Stimulated activated CD4-positive, alpha-beta T cell treated with anti-CD3 and anti-CD28 coated beads, Interleukin-15, amount 100 ng/mL, for 24 hours (primary cell): ENCODE data around the gene PCDHB5.
"Not testable (repeated sequence)": the region's sequence is repeated elsewhere in the genome, so short reads cannot be mapped to it uniquely, and the experiment has no call there.

Experiments
- DNase-seq: peaks from one replicate; pipeline ENCODE4 v3.0.0-alpha.2; 2020

Gene PCDHB5

GRCh38 chr5:141155540-141156374 is 20.8 kb downstream of the PCDHB5 start:
- DNase-seq: no peak

DNA sequence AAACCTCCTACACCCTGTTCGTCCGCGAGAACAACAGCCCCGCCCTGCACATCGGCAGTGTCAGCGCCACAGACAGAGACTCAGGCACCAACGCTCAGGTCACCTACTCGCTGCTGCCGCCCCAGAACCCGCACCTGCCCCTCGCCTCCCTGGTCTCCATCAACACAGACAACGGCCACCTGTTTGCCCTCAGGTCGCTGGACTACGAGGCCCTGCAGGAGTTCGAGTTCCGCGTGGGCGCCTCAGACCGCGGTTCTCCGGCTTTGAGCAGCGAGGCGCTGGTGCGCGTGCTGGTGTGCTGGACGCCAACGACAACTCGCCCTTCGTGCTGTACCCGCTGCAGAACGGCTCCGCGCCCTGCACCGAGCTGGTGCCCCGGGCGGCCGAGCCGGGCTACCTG is 22.4 kb downstream of the PCDHB5 start:
- not testable (repeated sequence) for DNase-seq

DNA sequence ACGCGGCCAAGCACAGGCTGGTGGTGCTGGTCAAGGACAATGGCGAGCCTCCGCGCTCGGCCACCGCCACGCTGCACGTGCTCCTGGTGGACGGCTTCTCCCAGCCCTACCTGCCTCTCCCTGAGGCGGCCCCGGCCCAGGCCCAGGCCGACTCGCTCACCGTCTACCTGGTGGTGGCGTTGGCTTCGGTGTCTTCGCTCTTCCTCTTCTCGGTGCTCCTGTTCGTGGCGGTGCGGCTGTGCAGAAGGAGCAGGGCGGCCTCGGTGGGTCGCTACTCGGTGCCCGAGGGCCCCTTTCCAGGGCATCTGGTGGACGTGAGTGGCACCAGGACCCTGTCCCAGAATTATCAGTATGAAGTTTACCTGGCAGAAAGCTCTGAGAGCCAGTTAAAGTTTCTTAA is 22.9 kb downstream of the PCDHB5 start:
- not testable (repeated sequence) for DNase-seq

GRCh38 chr5:141172381-141173204 is 37.6 kb downstream of the PCDHB5 start, which contains the start of gene PCDHB7:
TSS of gene PCDHB7 (plus strand) at chr5:141172644. CDS start at chr5:141172836, 192 bp downstream.
- peak; percentile 33 for DNase-seq

DNA sequence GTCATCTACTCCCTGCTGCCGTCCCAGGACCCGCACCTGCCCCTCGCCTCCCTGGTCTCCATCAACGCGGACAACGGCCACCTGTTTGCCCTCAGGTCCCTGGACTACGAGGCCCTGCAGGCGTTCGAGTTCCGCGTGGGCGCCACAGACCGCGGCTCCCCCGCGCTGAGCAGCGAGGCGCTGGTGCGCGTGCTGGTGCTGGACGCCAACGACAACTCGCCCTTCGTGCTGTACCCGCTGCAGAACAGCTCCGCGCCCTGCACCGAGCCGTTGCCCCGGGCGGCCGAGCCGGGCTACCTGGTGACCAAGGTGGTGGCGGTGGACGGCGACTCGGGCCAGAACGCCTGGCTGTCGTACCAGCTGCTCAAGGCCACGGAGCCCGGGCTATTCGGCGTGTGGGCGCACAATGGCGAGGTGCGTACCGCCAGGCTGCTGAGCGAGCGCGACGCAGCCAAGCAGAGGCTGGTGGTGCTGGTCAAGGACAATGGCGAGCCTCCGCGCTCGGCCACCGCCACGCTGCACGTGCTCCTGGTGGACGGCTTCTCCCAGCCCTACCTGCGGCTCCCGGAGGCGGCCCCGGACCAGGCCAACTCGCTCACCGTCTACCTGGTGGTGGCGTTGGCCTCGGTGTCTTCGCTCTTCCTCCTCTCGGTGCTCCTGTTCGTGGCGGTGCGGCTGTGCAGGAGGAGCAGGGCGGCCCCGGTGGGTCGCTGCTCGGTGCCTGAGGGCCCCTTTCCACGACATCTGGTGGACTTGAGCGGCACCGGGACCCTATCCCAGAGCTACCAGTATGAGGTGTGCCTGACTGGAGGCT is 39.5 kb downstream of the PCDHB5 start:
- not testable (repeated sequence) for DNase-seq

GRCh38 chr5:141175933-141176332 is 40.9 kb downstream of the PCDHB5 start:
- DNase-seq: no peak

- DNase-seq: not testable (repeated sequence)
Observed at GRCh38 chr5:141177577-141178191, 42.7 kb downstream of the PCDHB5 start, which contains the start of gene PCDHB8. TSS of gene PCDHB8 (plus strand) at chr5:141177790. CDS start at chr5:141178035, 245 bp downstream.

GRCh38 chr5:141179371-141179770 is 44.4 kb downstream of the PCDHB5 start:
- DNase-seq: not testable (repeated sequence)

- DNase-seq: not testable (repeated sequence)
Observed at GRCh38 chr5:141179876-141180275, 44.9 kb downstream of the PCDHB5 start.

GRCh38 chr5:141180313-141180712 is 45.3 kb downstream of the PCDHB5 start:
- DNase-seq: no peak

- no peak for DNase-seq
Observed at GRCh38 chr5:141182248-141182647, 47.2 kb downstream of the PCDHB5 start, which contains the start of gene PCDHB16. TSS of gene PCDHB16 (plus strand) at chr5:141182387. CDS start at chr5:141182560, 173 bp downstream.

- DNase-seq: not testable (repeated sequence)
Observed at GRCh38 chr5:141184117-141184855, 49.3 kb downstream of the PCDHB5 start.

GRCh38 chr5:141186897-141187512 is 52.0 kb downstream of the PCDHB5 start, which contains the start of gene PCDHB9:
TSS of gene PCDHB9 (plus strand) at chr5:141187161. CDS start at chr5:141187319, 158 bp downstream.
- DNase-seq: peak; percentile 47
